HUES64 (cell line): ENCODE measurements around the gene UMPS. TPM values are rescaled to one million over a fixed set of nuclear protein-coding genes. Genes with fewer than 3 reads are reported as not detected.

Experiments
- H3K27ac ChIP-seq: 2 replicates; pipeline ENCODE4 v1.7.0; 2013; ENCODE audit warnings: low read depth, low read length, inconsistent platforms
- H3K27me3 ChIP-seq: 2 replicates; pipeline ENCODE4 v1.6.1; 2013; ENCODE audit warnings: mild to moderate bottlenecking, low read length; ENCODE audit not compliant: insufficient read depth
- H3K36me3 ChIP-seq: 2 replicates; pipeline ENCODE4 v1.6.1; 2013; ENCODE audit warnings: mild to moderate bottlenecking, low read length; ENCODE audit not compliant: insufficient read depth
- H3K4me1 ChIP-seq: 2 replicates; pipeline ENCODE4 v1.6.1; 2013; ENCODE audit warnings: mild to moderate bottlenecking, low read length, moderate library complexity; ENCODE audit not compliant: insufficient read depth
- H3K4me3 ChIP-seq: 2 replicates; pipeline ENCODE4 v1.5.1; 2013; ENCODE audit warnings: mild to moderate bottlenecking, low read length, moderate library complexity
- H3K9ac ChIP-seq: 2 replicates; pipeline ENCODE4 v1.6.1; 2013; ENCODE audit warnings: mild to moderate bottlenecking, low read depth, low read length
- H3K9me3 ChIP-seq: 2 replicates; pipeline ENCODE4 v1.6.1; 2013; ENCODE audit warnings: low read depth, low read length; ENCODE audit not compliant: insufficient read depth
- WGBS: fragments of 150-250, 120-280 bp; methylation state at CpG from one replicate; pipeline ENCODE4 v1.1.7; 2013; ENCODE audit warnings: missing lambda C conversion rate; 5-methylcytosine and 5-hydroxymethylcytosine counted together
- polyA plus RNA-seq, 2 experiments: library from polyadenylated mRNA; stranded (reverse); fragments of 50-300 nt; gene quantifications; one replicate each; pipeline ENCODE4 v1.2.3, GENCODE V29; 2013

UMPS gene
- polyA plus RNA-seq (2013, experiment 1 of 2) = 43.2 TPM
- 35.9 TPM for polyA plus RNA-seq (2013, experiment 2 of 2)

GRCh38 chr3:124730129-124730940 lies at the start of gene UMPS:
Gene UMPS, plus strand, starts transcription at chr3:124730452. Its CDS starts 20 bp downstream, at chr3:124730472.
- peak within 1 kb of the TSS; percentile 95 for H3K9ac ChIP-seq
- no peaks in the 10 kb centered on the region for H3K9me3 ChIP-seq
- peak within 1 kb of the TSS; percentile 90 for H3K4me3 ChIP-seq
- peaks cover 41% of the 10 kb centered on the region; the same call in 1 of the 2 replicates for H3K27me3 ChIP-seq
- peaks cover 7% of the 10 kb centered on the region; the same call in 1 of the 2 replicates for H3K4me1 ChIP-seq
- WGBS = under 1% methylated on average over 44 of the region's 44 CpGs
- H3K27ac ChIP-seq = peak within 1 kb of the TSS; percentile 75
- H3K36me3 ChIP-seq = peaks cover 18% of the 10 kb centered on the region

- Histone ChIP-seq H3K27ac (no peak overlapping the region), H3K36me3 (no peaks in the 10 kb centered on the region), H3K4me1 (no peaks in the 10 kb centered on the region), H3K4me3 (no peak overlapping the region), H3K27me3 (no peaks in the 10 kb centered on the region), H3K9me3 (no peaks in the 10 kb centered on the region), H3K9ac (no peak overlapping the region)
- 95% methylated on average over 4 of the region's 4 CpGs for WGBS
These were observed 49.7 kb upstream of the UMPS start for GRCh38 chr3:124680521-124680920.

GRCh38 chr3:124682263-124682662 lies 48.0 kb upstream of the UMPS start:
- Histone ChIP-seq H3K9ac (no peak overlapping the region), H3K27ac (no peak overlapping the region), H3K27me3 (no peaks in the 10 kb centered on the region), H3K4me1 (no peaks in the 10 kb centered on the region), H3K9me3 (no peaks in the 10 kb centered on the region), H3K36me3 (no peaks in the 10 kb centered on the region), H3K4me3 (no peak overlapping the region)
- WGBS = 87% methylated on average over 2 of the region's 2 CpGs

- H3K4me3 ChIP-seq = no peak overlapping the region
- no peaks in the 10 kb centered on the region for H3K36me3 ChIP-seq
- H3K27ac ChIP-seq = no peak overlapping the region
- no peaks in the 10 kb centered on the region for H3K4me1 ChIP-seq
- H3K9me3 ChIP-seq = no peaks in the 10 kb centered on the region
- no peak overlapping the region for H3K9ac ChIP-seq
- WGBS = 94% methylated on average over 7 of the region's 7 CpGs
- H3K27me3 ChIP-seq = no peaks in the 10 kb centered on the region
These were observed 45.8 kb upstream of the UMPS start for GRCh38 chr3:124684459-124684858.

GRCh38 chr3:124685067-124685466 lies 45.2 kb upstream of the UMPS start:
- H3K4me1 ChIP-seq = no peaks in the 10 kb centered on the region

GRCh38 chr3:124685481-124685880 lies 44.8 kb upstream of the UMPS start:
- H3K4me1 ChIP-seq = no peaks in the 10 kb centered on the region

More at GRCh38 chr3:124685067-124685466, 45.2 kb upstream of the UMPS start:
- Histone ChIP-seq H3K4me3 (no peak overlapping the region), H3K27ac (no peak overlapping the region), H3K36me3 (no peaks in the 10 kb centered on the region), H3K9ac (no peak overlapping the region), H3K27me3 (no peaks in the 10 kb centered on the region), H3K9me3 (no peaks in the 10 kb centered on the region)
- WGBS = 98% methylated on average over 4 of the region's 5 CpGs

GRCh38 chr3:124686028-124686670 lies 44.1 kb upstream of the UMPS start:
- 96% methylated on average over 3 of the region's 3 CpGs for WGBS
- no peaks in the 10 kb centered on the region for H3K9me3 ChIP-seq
- no peaks in the 10 kb centered on the region for H3K4me1 ChIP-seq
- H3K27ac ChIP-seq = no peak overlapping the region
- no peaks in the 10 kb centered on the region for H3K36me3 ChIP-seq
- H3K4me3 ChIP-seq = no peak overlapping the region
- no peaks in the 10 kb centered on the region for H3K27me3 ChIP-seq
- H3K9ac ChIP-seq = no peak overlapping the region

More at GRCh38 chr3:124685481-124685880, 44.8 kb upstream of the UMPS start:
- WGBS = 77% methylated on average over 7 of the region's 7 CpGs
- Histone ChIP-seq H3K27ac (no peak overlapping the region), H3K27me3 (no peaks in the 10 kb centered on the region), H3K9ac (no peak overlapping the region), H3K9me3 (no peaks in the 10 kb centered on the region), H3K4me3 (no peak overlapping the region), H3K36me3 (no peaks in the 10 kb centered on the region)

- no peak overlapping the region for H3K9ac ChIP-seq
- H3K27ac ChIP-seq = no peak overlapping the region
- no peaks in the 10 kb centered on the region for H3K27me3 ChIP-seq
- no peaks in the 10 kb centered on the region for H3K4me1 ChIP-seq
- H3K4me3 ChIP-seq = no peak overlapping the region
- no peaks in the 10 kb centered on the region for H3K36me3 ChIP-seq
- no peaks in the 10 kb centered on the region for H3K9me3 ChIP-seq
- WGBS = 28% methylated on average over 10 of the region's 11 CpGs
These were observed 41.4 kb upstream of the UMPS start for GRCh38 chr3:124688581-124689454.

GRCh38 chr3:124691599-124691998 lies 38.7 kb upstream of the UMPS start:
- no peaks in the 10 kb centered on the region for H3K36me3 ChIP-seq
- no peaks in the 10 kb centered on the region for H3K9me3 ChIP-seq
- H3K27me3 ChIP-seq = no peaks in the 10 kb centered on the region
- no peak overlapping the region for H3K9ac ChIP-seq
- H3K4me3 ChIP-seq = no peak overlapping the region
- 83% methylated on average over 1 of the region's 3 CpGs for WGBS
- H3K27ac ChIP-seq = no peak overlapping the region
- H3K4me1 ChIP-seq = no peaks in the 10 kb centered on the region

GRCh38 chr3:124694486-124694885 lies 35.8 kb upstream of the UMPS start:
- Histone ChIP-seq H3K9ac (no peak overlapping the region), H3K9me3 (no peaks in the 10 kb centered on the region), H3K36me3 (no peaks in the 10 kb centered on the region), H3K27me3 (no peaks in the 10 kb centered on the region), H3K4me1 (no peaks in the 10 kb centered on the region), H3K27ac (no peak overlapping the region), H3K4me3 (no peak overlapping the region)
- WGBS = 88% methylated on average over 5 of the region's 5 CpGs

- H3K9ac ChIP-seq = no peak overlapping the region
- H3K9me3 ChIP-seq = no peaks in the 10 kb centered on the region
- H3K27me3 ChIP-seq = no peaks in the 10 kb centered on the region
- H3K27ac ChIP-seq = no peak overlapping the region
- no peaks in the 10 kb centered on the region for H3K4me1 ChIP-seq
- H3K4me3 ChIP-seq = no peak overlapping the region
- H3K36me3 ChIP-seq = no peaks in the 10 kb centered on the region
- 99% methylated on average over 2 of the region's 3 CpGs for WGBS
These were observed 34.9 kb upstream of the UMPS start for GRCh38 chr3:124695369-124695768.
